Measurements from ENCODE around the gene E2F3. TPM values are rescaled to one million over a fixed set of nuclear protein-coding genes. Genes with fewer than 3 reads are reported as not detected.

The E2F3 gene
- total and polyA plus RNA-seq, 4 donors, result 4.1 to 13.3 (median 7.7) TPM

- peaks cover 0 to 4% (median 0%) of the 10 kb centered on the region in 4 donors for H3K36me3 ChIP-seq (ENCODE audit: control insufficient read depth in 4 of 4, insufficient read depth in 4 of 4, low read length in 4 of 4)
- H3K4me3 ChIP-seq, result no peak overlapping the region
- no peaks in the 10 kb centered on the region for H3K27me3 ChIP-seq (ENCODE audit: control insufficient read depth in 3 of 3, insufficient read depth in 3 of 3, low read length in 2 of 3)
- DNase-seq, result no peak
- TF ChIP-seq CTCF (IDR thresholded peaks at IDR 0.05; ENCODE audit: control extremely low read depth, extremely low read depth), result no peak
- peaks cover 0 to 1% (median 0%) of the 10 kb centered on the region in 5 donors for H3K4me1 ChIP-seq (ENCODE audit: control insufficient read depth in 5 of 5, insufficient read depth in 5 of 5, low read length in 5 of 5)
- no peak for ATAC-seq (ENCODE audit: insufficient read depth, low FRiP score)
- no peak overlapping the region for H3K27ac ChIP-seq (ENCODE audit: low read depth in 1 of 2, low read length in 1 of 2)
- H3K9me3 ChIP-seq (ENCODE audit: control insufficient read depth in 4 of 4, insufficient read depth in 3 of 4, low read length in 3 of 4), result no peaks in the 10 kb centered on the region
- WGBS, 2 donors, result 56 to 68% methylated on average over 4 of the region's 4 CpGs
- H3K9ac ChIP-seq (ENCODE audit: insufficient read depth in 1 of 2, low read length in 2 of 2), result no peak overlapping the region
These were observed 15.1 kb downstream of the E2F3 start for GRCh38 chr6:20416567-20417345.

- Histone ChIP-seq H3K4me1 (ENCODE audit: control insufficient read depth in 5 of 5, insufficient read depth in 5 of 5, low read length in 5 of 5) (peaks cover 0 to 1% (median 0%) of the 10 kb centered on the region in 5 donors), H3K9me3 (ENCODE audit: control insufficient read depth in 4 of 4, insufficient read depth in 3 of 4, low read length in 3 of 4) (no peaks in the 10 kb centered on the region), H3K9ac (ENCODE audit: insufficient read depth in 1 of 2, low read length in 2 of 2) (no peak overlapping the region), H3K4me3 (no peak overlapping the region), H3K27ac (ENCODE audit: low read depth in 1 of 2, low read length in 1 of 2) (no peak overlapping the region), H3K36me3 (ENCODE audit: control insufficient read depth in 4 of 4, insufficient read depth in 4 of 4, low read length in 4 of 4) (peaks cover 0 to 4% (median 0%) of the 10 kb centered on the region in 4 donors), H3K27me3 (ENCODE audit: control insufficient read depth in 3 of 3, insufficient read depth in 3 of 3, low read length in 2 of 3) (no peaks in the 10 kb centered on the region)
- ATAC-seq (ENCODE audit: insufficient read depth, low FRiP score) (no peak), DNase-seq (no peak)
- WGBS, 2 donors, result 25 to 51% methylated on average over 6 of the region's 6 CpGs
- no peak for TF ChIP-seq CTCF (IDR thresholded peaks at IDR 0.05; ENCODE audit: control extremely low read depth, extremely low read depth)
These were observed 16.1 kb downstream of the E2F3 start for GRCh38 chr6:20417819-20418218.

GRCh38 chr6:20426177-20427082 lies 24.8 kb downstream of the E2F3 start:
- Histone ChIP-seq H3K36me3 (ENCODE audit: control insufficient read depth in 4 of 4, insufficient read depth in 4 of 4, low read length in 4 of 4) (peaks cover 0 to 2% (median 0%) of the 10 kb centered on the region in 4 donors), H3K4me3 (no peak overlapping the region), H3K9me3 (ENCODE audit: control insufficient read depth in 4 of 4, insufficient read depth in 3 of 4, low read length in 3 of 4) (no peaks in the 10 kb centered on the region), H3K4me1 (ENCODE audit: control insufficient read depth in 5 of 5, insufficient read depth in 5 of 5, low read length in 5 of 5) (peaks cover 0 to 12% (median 0%) of the 10 kb centered on the region in 5 donors), H3K27ac (ENCODE audit: low read depth in 1 of 2, low read length in 1 of 2) (no peak overlapping the region), H3K27me3 (ENCODE audit: control insufficient read depth in 3 of 3, insufficient read depth in 3 of 3, low read length in 2 of 3) (no peaks in the 10 kb centered on the region), H3K9ac (ENCODE audit: insufficient read depth in 1 of 2, low read length in 2 of 2) (no peak overlapping the region)
- DNase-seq (no peak), ATAC-seq (ENCODE audit: insufficient read depth, low FRiP score) (no peak)
- 89 to 97% methylated on average over 3 of the region's 3 CpGs for WGBS, 2 donors
- no peak for TF ChIP-seq CTCF (IDR thresholded peaks at IDR 0.05; ENCODE audit: control extremely low read depth, extremely low read depth)
